Nephron progenitor cell (in vitro differentiated cells): Measurements from ENCODE around the gene ZCCHC3.

Experiments used
- DNase-seq: peaks from one replicate; pipeline ENCODE4 v3.0.0; 2021
- H3K27ac Mint-ChIP-seq: 2 replicates; pipeline ENCODE4 v1.8.0; 2021; ENCODE audit warnings: mild to moderate bottlenecking, moderate library complexity, mixed read lengths
- H3K27me3 Mint-ChIP-seq: 2 replicates; pipeline ENCODE4 v1.8.0; 2021; ENCODE audit warnings: mild to moderate bottlenecking, low read depth, mixed read lengths; ENCODE audit not compliant: poor library complexity
- H3K36me3 Mint-ChIP-seq: 2 replicates; pipeline ENCODE4 v1.8.0; 2021; ENCODE audit warnings: low read depth, mixed read lengths
- H3K4me1 Mint-ChIP-seq: 2 replicates; pipeline ENCODE4 v1.8.0; 2021; ENCODE audit warnings: mixed read lengths
- H3K4me3 Mint-ChIP-seq: 2 replicates; pipeline ENCODE4 v1.8.0; 2021; ENCODE audit warnings: mild to moderate bottlenecking, moderate library complexity, mixed read lengths
- H3K9me3 Mint-ChIP-seq: 2 replicates; pipeline ENCODE4 v1.8.0; 2021; ENCODE audit warnings: mild to moderate bottlenecking, moderate library complexity, mixed read lengths
- CTCF ChIP-seq: fragments of 200-600 bp; sonication (generic); IDR thresholded peaks from 2 replicates; pipeline ENCODE4 v1.5.0; 2021; ENCODE audit warnings: antibody characterized with exemption

The ZCCHC3 gene

GRCh38 chr20:258963-259362 is 38.4 kb upstream of the ZCCHC3 start:
- no peak overlapping the region for H3K4me3 Mint-ChIP-seq
- H3K27me3 Mint-ChIP-seq, result peaks cover 16% of the 10 kb centered on the region
- no peaks in the 10 kb centered on the region for H3K36me3 Mint-ChIP-seq
- no peaks in the 10 kb centered on the region for H3K9me3 Mint-ChIP-seq
- DNase-seq, result no peak
- peaks cover 5% of the 10 kb centered on the region for H3K4me1 Mint-ChIP-seq
- H3K27ac Mint-ChIP-seq, result no peak overlapping the region
- no peak for TF ChIP-seq CTCF

GRCh38 chr20:259981-260380 is 37.4 kb upstream of the ZCCHC3 start:
- peaks cover 16% of the 10 kb centered on the region for H3K27me3 Mint-ChIP-seq
- H3K4me3 Mint-ChIP-seq, result no peak overlapping the region
- DNase-seq, result no peak
- TF ChIP-seq CTCF, result no peak
- no peak overlapping the region for H3K27ac Mint-ChIP-seq
- no peaks in the 10 kb centered on the region for H3K36me3 Mint-ChIP-seq
- H3K9me3 Mint-ChIP-seq, result no peaks in the 10 kb centered on the region
- H3K4me1 Mint-ChIP-seq, result peaks cover 5% of the 10 kb centered on the region

GRCh38 chr20:263701-264100 is 33.7 kb upstream of the ZCCHC3 start:
- TF ChIP-seq CTCF, result no peak
- no peak overlapping the region for H3K27ac Mint-ChIP-seq
- DNase-seq, result no peak
- H3K9me3 Mint-ChIP-seq, result no peaks in the 10 kb centered on the region
- H3K4me1 Mint-ChIP-seq, result peaks cover 27% of the 10 kb centered on the region
- H3K27me3 Mint-ChIP-seq, result peaks cover 11% of the 10 kb centered on the region
- no peaks in the 10 kb centered on the region for H3K36me3 Mint-ChIP-seq
- H3K4me3 Mint-ChIP-seq, result no peak overlapping the region

GRCh38 chr20:266596-267562 is 30.5 kb upstream of the ZCCHC3 start:
- Mint-ChIP-seq H3K9me3 (no peaks in the 10 kb centered on the region), H3K27ac (peak overlapping the region; percentile 81), H3K36me3 (peaks cover 17% of the 10 kb centered on the region), H3K27me3 (no peaks in the 10 kb centered on the region), H3K4me1 (peaks cover 29% of the 10 kb centered on the region), H3K4me3 (peak overlapping the region; percentile 67)
- peak; percentile 95 for TF ChIP-seq CTCF
- DNase-seq, result peak; percentile 97

- Mint-ChIP-seq H3K4me1 (peaks cover 29% of the 10 kb centered on the region), H3K4me3 (no peak overlapping the region), H3K27me3 (peaks cover 3% of the 10 kb centered on the region), H3K9me3 (no peaks in the 10 kb centered on the region), H3K27ac (peak overlapping the region; percentile 45), H3K36me3 (peaks cover 54% of the 10 kb centered on the region)
- no peak for DNase-seq
- TF ChIP-seq CTCF, result no peak
Observed at GRCh38 chr20:270517-270916, 26.9 kb upstream of the ZCCHC3 start.

- Mint-ChIP-seq H3K9me3 (no peaks in the 10 kb centered on the region), H3K4me1 (peaks cover 25% of the 10 kb centered on the region), H3K27me3 (peaks cover 3% of the 10 kb centered on the region), H3K27ac (peak overlapping the region; percentile 40), H3K4me3 (no peak overlapping the region), H3K36me3 (peaks cover 59% of the 10 kb centered on the region)
- no peak for DNase-seq
- no peak for TF ChIP-seq CTCF
Observed at GRCh38 chr20:271069-271468, 26.3 kb upstream of the ZCCHC3 start.
